Gastrocnemius medialis (tissue), 4 donors: ENCODE data around the gene EVI5.

Experiments
- POLR2A ChIP-seq, 2 donors: fragments of 450-650 bp; IDR thresholded peaks; one replicate each; pipeline ENCODE4 v1.6.1; 2017; ENCODE audit warnings: antibody characterized with exemption in 2 of 2, mild to moderate bottlenecking in 2 of 2, moderate library complexity in 2 of 2
- TF ChIP-seq, protein P1 (sequence below), 5 experiments: fragments of 450-650 bp in 3 of 5; fragments of 200-600 bp in 2 of 5; sonication (generic) in 2 of 5; IDR thresholded peaks in 4 of 5; conservative IDR thresholded peaks in 1 of 5; 1 replicate in 4 of 5; 2 replicates in 1 of 5; pipeline ENCODE4 v1.5.1; 2016 to 2019; ENCODE audit warnings: antibody characterized with exemption in 5 of 5, mild to moderate bottlenecking in 3 of 5, moderate library complexity in 3 of 5

DNA sequence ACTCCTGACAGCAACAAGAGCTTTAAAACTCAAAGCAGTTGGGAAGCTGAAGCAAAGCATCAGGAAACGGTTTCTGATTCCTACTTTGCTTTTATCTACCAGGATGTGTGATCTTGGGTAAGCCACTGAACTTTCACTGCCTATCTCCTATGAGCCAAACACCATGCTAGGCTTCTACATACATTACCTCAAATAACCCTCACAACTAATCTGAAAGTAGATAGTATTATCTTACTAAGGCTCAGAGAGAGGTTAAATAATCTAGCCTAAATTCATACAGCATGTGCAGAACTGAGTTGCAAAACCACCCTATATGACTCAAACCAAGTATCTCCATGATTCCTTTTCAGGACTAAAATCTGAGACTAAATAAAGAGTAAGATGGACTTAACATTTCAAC lies 83.8 kb downstream of the EVI5 start:
- no peak for TF ChIP-seq POLR2A (IDR thresholded peaks at IDR 0.05)
- TF ChIP-seq, protein P1, sequence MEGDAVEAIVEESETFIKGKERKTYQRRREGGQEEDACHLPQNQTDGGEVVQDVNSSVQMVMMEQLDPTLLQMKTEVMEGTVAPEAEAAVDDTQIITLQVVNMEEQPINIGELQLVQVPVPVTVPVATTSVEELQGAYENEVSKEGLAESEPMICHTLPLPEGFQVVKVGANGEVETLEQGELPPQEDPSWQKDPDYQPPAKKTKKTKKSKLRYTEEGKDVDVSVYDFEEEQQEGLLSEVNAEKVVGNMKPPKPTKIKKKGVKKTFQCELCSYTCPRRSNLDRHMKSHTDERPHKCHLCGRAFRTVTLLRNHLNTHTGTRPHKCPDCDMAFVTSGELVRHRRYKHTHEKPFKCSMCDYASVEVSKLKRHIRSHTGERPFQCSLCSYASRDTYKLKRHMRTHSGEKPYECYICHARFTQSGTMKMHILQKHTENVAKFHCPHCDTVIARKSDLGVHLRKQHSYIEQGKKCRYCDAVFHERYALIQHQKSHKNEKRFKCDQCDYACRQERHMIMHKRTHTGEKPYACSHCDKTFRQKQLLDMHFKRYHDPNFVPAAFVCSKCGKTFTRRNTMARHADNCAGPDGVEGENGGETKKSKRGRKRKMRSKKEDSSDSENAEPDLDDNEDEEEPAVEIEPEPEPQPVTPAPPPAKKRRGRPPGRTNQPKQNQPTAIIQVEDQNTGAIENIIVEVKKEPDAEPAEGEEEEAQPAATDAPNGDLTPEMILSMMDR (IDR thresholded peaks at IDR 0.05 in 4 of 5, conservative IDR thresholded peaks at IDR 0.05 in 1 of 5): no peak
